HT1080 (cell line): ENCODE data around the gene HID1. TPM values are rescaled to one million over a fixed set of nuclear protein-coding genes. Genes with fewer than 3 reads are reported as not detected.
"Not testable (repeated sequence)": the region's sequence is repeated elsewhere in the genome, so short reads cannot be mapped to it uniquely, and the experiment has no call there.

ENCODE experiments used
- DNase-seq: peaks from one replicate; pipeline ENCODE4 v3.0.0-alpha.2; 2015; ENCODE audit warnings: low read depth
- total RNA-seq: library from RNA; depleted of rRNA; stranded (reverse); fragments of >200 nt; shearing (Covaris generic); gene quantifications from 2 replicates; pipeline ENCODE4 v1.2.3, GENCODE V29; 2014

HID1 gene
- total RNA-seq, 1 experiment from 2014 or later: 1.8 TPM

DNA sequence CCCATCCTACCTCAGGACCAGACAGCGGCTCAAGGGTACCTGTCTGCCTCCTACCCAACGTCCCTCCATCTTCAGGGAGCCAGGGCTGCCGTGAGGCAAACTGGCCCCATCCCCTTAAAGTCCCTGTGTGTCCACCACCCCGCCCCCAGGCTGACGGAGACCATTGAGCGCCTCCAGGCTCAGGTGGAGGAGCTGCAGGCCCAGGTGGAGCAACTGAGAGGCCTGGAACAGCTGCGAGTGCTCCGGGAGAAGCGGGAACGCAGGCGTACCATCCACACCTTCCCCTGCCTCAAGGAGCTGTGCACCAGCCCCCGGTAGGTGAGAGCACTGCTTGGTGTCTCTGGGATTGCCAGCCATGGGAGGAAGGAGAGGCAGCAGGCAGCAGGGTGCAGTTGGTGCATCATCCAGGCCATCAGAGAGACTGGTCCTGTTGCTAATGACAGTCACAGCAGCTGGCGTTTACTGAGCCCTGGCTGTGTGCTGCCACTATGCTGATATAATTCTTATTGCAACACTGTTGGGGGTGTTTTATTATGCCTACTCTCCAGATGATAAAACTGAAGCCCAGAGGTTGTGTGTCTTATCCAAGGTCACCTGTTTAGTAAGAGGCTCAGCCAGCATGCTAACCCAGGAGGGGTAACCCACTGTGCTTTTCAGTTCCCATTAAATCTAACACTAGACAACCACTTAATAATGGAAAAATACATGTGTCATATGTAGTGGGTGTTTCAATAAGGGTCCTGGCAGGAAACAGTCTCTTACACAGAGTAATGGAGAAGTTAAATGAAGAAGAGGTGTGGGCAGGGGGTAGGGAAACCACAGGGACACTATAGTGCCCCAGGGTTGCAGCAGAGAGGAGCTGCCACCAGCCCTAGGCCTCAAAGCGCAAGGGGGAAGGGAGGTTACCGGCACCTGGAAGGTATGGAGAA lies 29.6 kb upstream of the HID1 start:
- DNase-seq: no peak

DNA sequence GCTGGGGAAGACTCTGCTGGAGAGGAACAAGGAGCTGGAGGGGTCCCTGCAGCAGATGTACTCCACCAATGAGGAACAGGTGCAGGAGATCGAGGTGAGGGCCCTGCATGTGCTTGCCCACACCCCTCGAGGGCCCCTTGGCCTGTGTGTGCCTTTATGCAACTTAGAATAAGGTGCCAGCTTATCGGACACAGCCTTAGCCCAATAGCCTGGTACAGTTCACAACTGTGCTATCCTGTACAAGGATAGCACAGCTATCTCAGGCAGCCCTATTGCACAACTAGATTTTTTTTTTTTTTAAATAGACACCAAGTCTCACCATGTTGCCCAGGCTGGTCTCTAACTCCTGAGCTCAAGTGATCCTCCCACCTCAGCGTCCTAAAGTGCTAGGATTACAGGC lies 27.0 kb upstream of the HID1 start:
- DNase-seq: no peak

DNA sequence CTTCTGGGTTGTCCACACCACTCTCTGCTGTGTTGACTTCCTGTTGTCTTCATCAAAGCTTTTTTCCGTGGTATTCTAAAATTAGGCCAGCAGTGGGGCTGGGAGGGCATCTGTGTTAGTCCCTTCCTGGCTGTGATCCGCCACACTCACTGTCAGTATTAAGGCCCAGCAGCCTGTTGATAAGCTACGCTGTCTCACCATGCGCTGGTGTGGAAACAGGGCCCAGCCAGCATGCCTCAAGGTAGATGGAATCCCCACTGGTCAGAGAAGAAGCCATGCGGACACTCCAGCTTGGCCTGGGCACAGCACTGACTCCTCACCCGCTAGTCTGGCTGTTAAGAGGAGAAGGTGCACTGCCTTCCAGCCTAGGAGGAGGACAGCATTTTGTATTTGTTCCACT lies 26.2 kb upstream of the HID1 start:
- no peak for DNase-seq

DNA sequence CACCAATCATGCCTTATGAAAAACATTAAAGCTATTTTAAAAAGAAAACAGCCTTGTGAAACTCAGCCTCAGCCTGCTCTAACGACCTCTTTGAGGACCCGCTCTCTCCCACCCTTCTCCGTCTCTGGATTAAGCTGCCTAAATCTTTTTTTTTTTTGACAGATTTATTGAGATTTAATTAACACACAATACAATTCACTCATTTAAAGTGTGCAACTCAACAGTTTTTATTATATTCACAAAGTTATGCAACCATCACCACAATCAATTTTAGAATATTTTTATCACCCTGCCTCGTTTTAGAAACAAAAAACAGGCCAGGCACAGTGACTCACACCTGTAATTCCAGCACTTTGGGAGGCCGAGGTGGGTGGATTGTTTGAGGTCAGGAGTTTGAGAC lies 23.3 kb upstream of the HID1 start:
- DNase-seq: no peak

DNA sequence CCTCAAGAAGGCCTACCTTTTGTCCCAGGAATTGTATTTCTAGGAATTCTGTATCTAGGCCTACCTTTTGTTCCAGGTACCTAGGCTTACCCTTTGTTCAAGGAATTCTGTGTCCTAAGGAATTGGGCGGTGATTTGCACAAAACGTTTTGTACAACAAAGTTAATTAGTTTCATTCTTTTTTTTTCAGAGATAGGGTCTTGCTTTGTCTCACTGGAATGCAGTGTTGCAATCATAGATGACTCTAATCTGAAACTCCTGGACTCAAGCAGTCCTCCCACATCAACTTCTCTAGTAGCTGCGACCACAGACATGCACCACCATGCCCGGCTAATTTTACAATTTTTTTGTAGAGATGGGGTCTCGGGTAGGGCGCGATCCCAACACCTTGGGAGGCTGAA lies 21.9 kb upstream of the HID1 start:
- DNase-seq: no peak

DNA sequence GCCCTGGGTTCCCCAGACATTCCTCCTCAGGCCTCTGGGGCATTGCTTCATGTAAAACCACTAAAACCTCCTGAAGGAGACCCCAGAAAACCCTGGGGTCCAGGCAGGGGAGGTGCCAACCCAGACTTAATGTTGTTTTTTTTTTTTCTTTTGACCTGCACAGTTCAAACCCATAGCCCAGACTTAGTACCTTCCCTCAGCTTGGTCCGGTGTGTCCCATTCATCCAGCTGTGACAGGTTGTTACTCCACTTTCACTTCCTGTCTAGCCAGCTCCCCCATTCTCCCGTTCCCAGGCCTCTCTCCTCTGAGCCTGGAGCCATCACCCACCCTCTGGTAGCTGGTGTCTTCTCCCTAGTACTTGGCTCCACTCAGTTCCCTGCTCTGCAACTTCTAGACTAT lies 19.7 kb upstream of the HID1 start:
- DNase-seq: no peak

- no peak for DNase-seq
Observed at GRCh38 chr17:74990581-74991105, 18.1 kb upstream of the HID1 start.

DNA sequence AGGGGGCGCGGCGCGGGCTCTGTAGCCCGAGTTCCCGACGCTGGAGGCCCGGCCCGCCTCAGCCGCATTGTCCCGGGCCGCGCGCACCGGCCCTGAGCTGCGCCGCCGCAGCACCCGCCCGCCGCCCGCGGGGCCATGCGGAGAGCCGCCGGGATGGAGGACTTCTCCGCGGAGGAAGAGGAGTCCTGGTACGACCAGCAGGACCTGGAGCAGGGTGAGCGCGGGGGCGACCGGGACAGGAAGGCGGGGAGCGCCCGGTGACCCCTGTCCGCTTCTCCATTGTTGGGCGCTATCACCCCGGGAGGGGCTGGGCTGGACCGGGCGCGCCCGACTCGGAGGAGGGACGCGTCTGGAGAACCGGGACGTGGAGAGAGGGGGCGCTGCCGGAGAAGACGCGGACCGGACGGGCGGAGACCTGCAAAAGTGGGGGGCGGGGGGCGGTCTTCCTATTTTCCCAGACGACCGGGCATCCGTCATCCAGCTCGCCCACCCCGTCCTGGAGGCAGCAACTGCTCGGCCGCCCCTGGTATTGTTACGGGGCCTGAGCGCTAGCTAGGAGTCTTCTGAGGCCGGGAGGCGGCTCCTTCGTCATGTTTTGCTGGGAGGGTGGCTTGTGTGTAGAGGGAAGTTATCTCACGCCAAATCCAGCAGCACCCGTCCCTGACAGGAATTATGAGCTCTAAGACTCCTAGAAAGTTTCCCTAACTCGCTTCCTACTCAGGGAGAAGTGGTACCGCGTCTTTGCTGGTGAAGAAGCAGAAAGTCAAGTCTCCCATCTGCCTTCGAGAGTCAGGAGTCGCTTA lies 15.6 kb upstream of the HID1 start:
- DNase-seq: peak; percentile 42

- peak; percentile 86 for DNase-seq
Observed at GRCh38 chr17:74987418-74987908, 14.9 kb upstream of the HID1 start, which contains the start of gene CDR2L. CDR2L (plus strand) TSS chr17:74987632; CDS start chr17:74988044, 412 bp downstream.

DNA sequence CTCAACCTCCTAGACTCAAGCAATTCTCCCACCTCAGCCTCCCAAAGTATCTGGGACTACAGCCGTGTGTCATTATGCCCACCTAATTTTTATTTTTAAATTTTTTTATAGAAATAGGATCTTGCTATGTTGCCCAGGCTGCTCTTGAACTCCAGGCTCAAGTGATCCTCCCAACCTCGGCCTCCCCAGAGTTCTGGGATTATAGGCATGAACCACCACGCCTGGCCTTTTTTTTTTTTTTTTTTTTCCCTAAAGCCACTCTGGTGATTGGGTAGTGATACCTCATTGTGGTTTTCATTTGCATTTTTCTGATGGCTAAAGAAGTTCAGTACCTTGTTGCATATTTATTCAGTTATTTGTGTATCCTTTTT lies 13.6 kb upstream of the HID1 start:
- no peak for DNase-seq

DNA sequence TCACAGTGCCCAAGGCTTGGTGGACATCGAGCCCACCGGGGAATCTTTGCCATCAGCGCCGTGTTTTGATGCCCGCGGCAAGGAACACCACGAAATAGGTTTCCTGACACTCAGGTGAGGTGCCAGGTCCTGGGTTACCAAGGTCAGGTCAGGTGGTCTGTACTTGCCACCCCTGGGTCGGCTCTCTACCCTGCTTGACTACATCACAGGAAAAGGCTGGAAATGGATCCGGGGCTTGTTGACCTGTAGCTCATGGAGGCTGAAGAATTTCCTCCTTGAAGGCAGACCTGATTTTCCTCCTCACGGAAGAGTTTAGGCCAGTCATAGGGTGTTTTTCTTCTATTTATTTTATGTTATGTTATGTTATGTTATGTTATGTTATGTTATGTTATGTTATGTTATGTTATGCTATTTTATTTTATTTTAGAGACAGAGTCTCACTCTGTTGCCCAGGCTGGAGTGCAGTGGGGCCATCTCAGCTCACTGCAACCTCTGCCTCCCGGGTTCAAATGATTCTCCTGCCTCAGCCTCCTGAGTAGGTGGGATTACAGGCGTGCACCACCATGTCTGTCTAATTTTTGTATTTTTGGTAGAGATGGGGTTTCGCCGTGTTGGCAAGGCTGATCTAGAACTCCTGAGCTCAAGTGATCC lies 10.2 kb upstream of the HID1 start:
- not testable (repeated sequence) for DNase-seq

DNA sequence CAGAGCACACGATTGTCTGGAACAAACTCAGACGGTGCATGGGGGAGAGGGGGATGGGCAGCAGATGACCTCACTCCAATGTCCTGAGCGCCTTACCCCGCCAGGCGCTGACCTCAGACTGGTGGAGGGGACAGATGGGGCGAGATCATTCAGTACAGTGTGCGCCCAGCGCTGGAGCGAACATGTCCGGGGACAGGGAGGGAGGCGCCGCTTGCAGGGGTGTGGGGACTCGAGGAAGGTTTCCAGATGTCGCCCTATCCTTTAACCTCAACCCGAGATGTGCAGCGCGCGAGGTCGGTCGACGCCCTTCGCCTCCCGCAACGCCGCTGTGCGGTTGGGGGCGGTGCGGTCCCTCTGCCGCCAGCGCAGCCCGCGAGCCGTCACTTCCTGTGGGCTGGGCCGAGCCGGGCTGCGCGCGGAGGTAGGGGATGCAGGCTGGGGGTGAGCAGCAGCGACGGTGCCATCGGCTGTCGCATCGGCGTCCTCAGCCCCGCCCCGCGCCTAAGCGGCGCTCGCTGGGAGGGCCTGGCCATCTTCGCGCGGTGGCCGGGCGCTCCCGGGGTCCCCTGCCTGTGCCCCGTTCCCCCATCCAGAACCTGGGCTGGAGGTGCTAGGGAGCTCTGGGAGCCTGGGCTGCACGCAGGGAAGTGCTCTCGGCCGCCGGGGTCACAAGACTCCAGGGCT lies 9.6 kb upstream of the HID1 start:
- no peak for DNase-seq

DNA sequence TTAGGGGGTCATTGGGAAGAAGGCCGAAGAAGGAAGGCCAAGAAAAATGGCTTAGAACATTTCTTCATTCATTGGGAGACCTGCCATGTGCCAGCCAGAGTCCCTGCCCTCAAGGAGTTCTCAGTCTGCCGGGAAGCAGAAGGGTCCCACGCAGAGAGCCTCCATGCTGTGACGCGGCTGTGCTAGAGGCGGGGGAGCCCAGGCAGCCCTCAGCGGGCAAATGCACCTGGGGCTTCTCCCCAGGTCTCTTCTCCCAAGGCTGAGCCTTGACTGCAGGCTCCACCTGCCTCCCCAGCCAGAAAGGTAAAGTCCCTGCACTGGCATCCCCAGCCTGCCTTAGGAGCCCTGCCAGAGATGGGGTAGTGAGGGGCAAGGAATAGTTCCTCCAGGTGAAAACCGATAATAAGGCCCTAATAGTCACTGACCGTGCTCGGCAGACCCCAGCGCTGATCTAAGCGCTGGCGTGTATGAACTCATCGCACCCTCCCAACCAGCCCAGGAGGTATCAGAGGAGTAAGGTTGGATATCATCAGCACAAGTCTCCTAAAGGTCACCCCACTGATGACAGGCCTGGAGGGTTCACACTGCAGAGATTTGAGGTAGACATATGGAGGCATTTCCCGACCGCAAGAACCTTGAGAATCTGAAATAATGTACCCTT lies 8.9 kb upstream of the HID1 start:
- DNase-seq: no peak

DNA sequence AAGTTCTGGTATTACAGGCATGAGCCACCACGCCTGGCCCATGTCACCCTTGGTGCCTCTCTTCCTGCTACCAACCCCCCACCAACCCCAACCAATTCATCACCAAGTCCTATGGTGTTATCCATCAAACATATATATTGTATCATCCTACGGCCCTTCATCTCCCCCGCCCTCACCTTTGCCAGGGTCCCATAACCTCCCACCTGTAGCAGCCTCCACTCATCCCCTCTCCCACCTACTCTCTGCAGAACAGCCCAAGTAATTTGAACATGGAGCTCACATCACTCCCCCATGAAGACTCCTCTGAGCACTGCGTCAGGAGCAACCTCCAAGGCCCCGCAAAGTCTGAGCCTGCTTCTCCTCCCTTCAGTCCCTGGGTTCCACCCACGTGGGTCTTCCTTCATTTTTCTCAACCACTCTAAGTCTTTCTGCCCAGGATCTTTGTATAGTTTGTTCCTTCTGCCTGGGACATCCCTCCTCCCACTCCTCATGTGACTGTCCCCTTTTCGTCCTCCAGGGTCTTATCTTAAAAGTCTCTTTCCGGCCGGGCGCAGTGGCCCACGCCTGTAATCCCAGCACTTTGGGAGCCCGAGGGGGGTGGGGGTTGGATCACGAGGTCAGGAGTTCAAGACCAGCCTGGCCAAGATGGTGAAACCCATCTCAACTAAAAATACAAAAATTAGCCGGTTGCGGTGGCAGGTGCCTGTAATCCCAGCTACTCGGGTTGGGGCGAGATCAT lies 7.0 kb upstream of the HID1 start:
- DNase-seq: no peak

DNA sequence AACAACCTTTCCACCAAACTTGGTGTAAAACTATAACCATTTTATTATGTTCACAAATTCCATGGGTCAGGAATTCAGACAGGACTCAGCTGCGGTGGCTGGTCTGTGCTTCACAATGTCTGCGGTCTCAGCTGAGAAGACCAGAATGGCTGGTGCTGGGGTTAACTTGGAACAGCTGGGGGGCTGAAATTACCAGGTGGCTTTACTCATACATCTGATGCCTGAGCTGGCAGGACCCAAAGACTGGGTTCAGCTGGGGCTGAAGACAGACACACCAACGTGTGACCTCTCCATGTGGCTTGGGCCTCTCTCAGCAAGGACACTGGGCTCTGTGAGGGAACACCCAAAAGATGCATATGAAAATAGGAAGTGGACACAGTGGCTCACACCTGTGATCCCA lies 5.7 kb upstream of the HID1 start:
- no peak for DNase-seq

GRCh38 chr17:74977802-74978201 lies 5.2 kb upstream of the HID1 start:
- no peak for DNase-seq

GRCh38 chr17:74975943-74976342 lies 3.4 kb upstream of the HID1 start:
- no peak for DNase-seq

DNA sequence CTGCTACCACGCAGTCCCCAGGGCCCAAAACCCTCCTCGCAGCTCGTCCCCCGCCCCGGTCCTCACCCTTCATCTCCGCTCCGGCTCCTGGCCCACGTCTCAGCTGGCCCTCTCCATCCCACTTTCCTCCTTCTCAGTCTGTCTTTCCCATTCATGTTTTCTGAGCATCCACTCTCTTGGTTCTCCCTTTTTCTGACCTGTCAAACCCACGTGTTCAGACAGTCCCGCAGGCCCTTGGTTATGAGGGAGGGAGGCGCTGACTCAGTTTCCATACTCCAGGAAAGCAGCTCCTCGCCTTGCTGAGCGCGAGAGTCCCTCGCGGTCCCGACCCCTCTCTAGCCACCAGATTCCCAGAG lies 392 bp upstream of the HID1 start:
- no peak for DNase-seq

DNA sequence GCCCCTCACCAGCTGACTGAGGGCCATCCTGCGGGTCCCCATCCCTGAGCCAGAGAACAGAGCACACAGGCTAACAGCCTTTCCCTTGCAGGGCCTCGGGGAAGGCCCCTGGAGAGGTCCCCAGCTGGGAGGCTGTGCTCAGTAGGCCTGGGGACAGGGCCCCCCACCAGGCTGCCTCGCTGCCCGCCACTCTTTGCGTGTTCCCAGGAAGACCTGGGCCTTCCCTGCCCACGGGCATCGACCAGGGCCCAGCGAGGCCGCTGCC lies 785 bp downstream of the HID1 start:
- DNase-seq: no peak
